GM21717 (cell line): ENCODE measurements around the gene SRSF5.

ENCODE experiments used
- ATAC-seq: cut with Tn5 transposase; IDR thresholded peaks from one replicate; pipeline ENCODE4 v1.9.1; 2021; ENCODE audit warnings: mild to moderate bottlenecking, moderate library complexity; ENCODE audit not compliant: unreplicated experiment

SRSF5 gene

DNA sequence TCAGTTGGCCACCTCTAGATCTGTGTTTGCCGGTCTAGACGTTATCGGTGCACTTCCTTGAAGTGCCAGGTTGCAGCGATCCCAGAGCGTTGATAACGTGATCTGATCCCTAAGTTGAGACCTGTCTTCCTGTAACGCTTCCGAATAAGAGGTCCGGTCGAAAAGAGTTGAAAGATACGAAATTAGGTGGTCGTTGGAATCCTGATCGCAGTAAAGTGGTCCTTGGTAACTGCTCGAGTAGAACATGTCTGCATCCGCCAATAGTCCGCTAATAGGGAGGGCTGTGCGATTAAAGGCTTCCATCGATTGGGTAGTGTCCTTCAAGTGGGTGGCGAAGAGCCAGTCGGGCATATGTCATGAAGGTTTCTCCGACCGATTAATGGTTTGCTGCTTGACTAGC is 2.7 kb downstream of the SRSF5 start:
- no peak for ATAC-seq

DNA sequence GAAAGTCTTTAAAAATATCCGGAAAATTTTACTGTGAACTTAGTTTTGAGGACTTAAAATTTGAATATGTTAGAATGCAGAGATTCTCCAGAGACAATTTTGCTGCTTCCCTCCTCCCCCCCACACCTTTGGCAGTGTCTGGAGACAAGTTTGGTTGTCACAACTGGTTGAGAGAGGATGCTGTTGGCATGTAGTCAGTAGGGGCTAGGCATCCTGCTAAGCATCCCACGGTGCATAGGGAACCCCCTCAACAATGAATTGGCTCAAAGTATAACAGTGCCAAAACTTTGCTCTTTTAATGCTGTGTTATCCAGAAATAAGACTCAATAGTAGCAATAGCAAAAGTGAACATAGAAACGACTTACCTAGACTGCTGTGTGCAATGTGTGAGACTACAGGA is 3.6 kb downstream of the SRSF5 start:
- no peak for ATAC-seq

DNA sequence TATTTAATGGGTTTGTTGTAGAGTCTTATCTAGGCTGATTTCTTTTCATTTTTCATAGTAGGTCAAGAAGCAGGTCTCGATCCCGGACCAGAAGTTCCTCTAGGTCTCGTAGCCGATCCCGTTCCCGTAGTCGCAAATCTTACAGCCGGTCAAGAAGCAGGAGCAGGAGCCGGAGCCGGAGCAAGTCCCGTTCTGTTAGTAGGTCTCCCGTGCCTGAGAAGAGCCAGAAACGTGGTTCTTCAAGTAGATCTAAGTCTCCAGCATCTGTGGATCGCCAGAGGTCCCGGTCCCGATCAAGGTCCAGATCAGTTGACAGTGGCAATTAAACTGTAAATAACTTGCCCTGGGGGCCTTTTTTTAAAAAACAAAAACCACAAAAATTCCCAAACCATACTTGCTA is 4.2 kb downstream of the SRSF5 start:
- no peak for ATAC-seq

DNA sequence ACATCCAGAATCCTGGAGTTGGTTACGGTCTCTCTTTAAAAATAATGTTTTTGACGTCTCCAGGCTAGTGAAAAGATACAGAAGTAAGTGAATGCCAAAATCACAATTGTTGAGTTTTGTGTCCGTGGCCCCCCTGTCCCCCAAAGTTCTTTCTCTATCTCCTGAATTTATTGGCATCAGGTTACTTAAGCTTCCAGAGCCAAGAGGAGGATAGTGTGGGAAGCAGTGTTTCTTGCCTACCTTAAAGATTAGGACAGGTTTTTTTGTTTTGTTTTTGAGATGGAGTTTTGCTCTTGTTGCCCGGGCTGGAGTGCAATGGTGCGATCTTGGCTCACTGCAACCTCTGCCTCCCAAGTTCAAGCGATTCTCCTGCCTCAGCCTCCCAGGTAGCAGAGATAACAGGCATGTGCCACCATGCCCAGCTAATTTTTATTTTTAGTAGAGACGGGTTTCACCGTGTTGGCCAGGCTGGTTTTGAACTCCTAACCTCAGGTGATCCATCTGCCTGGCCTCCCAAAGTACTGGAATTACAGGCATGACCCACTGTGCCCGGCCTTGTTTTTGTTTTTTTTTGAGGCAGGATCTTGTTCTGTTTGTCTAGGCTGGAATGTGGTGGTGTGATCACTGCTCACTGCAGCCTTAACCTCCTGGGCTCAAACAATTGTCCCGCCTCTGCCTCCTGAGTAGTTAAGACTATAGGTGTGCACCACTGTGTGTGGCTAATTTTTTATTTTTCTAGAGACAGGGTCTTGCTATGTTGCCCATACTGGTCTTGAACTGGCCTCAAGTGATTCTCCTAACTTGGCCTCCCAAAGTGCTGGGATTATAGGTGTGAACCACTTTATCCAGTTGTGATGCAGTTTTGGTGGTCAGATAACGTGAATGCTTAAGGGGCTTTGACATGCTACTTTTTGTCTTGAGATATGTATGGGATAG is 5.4 kb downstream of the SRSF5 start:
- no peak for ATAC-seq

DNA sequence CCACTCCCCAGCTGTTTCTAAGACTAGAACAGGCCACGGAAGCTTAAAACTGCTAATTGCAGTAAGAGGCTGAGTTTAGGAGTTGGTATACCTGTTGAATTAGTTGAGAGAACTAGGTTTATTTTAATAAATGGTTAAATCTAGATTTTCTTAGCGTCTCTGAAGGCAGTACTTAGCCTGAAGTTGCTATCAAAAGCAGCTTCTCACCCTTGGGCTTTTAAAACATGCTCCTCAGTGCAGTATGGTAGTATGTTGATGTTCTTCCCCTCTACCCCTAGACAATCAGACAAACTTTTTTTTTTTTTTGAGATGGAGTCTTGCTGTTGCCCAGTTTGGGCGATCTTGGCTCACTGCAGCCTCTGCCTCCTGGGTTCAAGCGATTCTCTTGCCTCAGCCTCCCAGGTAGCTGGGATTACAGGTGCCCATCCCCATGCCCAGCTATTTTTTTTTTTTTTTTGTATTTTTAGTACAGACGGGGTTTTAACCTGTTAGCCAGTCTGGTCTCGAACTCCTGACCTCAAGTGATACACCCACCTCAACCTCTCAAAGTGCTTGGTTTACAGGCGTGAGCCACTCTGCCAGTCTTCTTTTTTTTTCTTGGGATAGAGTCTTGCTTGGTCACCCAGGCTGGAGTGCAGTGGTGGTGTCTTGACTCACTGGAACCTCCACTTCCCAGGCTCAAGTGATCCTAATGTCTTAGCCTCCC is 6.8 kb downstream of the SRSF5 start:
- no peak for ATAC-seq

DNA sequence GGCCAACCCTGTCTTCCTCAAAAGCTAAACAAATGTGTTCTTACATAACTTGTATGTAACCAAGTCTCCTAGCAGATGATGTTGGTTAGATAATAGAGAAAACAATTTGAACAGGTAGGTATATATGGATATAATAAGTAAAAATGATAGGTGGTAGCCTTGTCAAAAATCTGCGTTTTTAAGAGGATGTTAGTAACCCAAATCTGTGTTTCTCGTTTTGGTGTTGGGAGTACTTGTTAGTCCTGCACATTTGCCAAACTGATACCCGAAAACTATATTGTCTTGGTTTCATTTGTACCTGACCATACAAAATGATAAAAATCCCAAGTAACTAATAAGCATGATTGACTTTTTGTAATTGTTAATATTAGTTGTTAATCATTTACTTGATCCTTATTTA is 8.1 kb downstream of the SRSF5 start:
- ATAC-seq, result no peak

DNA sequence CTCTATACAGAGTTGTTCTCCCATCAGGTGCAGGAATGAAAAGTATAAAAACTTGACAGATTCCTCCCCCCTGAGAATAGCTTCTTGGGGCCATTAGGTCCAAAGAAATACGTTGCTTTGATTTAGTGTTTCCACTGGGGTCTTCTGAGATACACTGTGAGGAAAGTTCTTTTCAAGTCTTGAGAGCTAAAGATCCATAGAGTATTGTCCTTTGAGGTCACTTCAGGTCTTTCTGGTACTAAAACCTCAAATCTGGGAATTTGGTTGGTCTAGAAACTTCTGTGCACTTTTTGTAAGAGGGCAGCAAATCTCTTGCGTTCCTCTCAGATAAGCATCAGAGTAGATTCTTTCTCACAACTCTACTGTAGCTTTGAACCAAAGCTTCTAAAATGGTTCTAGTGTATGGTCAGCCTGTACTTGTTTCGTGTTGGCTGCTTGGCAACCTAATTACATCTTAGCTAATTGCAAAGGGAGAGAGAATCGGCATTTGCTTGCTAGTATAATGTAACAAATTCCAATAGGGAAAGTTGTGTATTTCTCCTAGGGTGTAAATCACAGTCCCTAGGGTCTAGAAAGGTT is 10.0 kb downstream of the SRSF5 start:
- ATAC-seq, result no peak

DNA sequence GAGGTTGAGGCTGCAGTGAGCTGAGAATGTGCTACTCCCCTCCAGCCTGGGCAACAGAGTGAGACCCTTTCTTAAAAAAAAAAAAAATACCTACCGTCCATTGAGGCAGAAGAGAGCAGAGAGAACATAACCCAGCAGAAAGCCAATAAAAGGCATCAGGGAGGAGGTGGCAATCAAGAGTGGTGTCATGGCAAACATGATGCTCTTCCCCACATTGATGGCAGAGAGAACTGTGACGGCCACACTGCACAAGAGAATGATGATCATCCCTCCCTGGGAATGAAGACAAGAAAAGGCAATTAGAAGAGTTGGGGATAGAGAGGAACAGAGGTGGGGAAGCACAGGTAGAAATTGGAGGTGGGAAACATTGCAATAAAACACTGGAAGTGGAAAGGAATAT is 12.1 kb downstream of the SRSF5 start:
- ATAC-seq, result no peak

DNA sequence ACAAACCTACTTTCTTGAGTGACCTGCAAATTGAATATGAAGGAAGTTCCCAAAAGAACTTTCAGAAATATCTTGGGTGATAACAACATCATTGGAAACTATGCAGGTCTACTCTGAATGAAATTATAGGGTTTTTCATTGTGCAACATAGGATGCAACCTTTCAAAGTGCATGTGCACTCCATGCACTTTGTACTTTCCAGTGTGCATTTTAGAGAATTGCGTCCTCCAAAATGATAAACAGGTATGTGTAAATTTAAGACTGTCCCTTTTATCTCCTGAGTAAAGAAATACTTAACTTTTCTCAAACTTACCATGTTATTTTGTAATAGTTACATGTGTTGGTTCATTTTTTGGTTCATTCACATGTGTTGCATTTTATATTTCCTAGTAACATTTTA is 13.2 kb downstream of the SRSF5 start:
- ATAC-seq, result no peak

DNA sequence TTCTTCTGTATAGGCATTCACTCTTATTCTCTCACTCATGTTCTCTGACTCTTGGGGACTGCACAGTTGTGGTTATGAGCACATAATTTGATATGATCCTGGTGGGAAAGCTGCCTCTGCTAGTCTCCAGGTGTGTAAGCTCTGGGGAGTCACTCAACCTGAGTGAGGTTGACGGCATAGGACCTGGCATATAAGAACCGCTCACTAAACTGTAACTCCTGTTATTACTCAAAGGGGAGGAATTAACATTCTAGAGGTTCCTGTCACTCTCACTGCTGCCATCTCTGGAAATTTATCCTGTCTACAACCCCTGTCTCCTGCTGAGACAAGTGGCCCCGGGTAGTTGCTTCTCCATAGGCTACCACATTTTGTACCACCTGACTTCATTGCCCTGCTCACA is 14.0 kb downstream of the SRSF5 start:
- no peak for ATAC-seq

DNA sequence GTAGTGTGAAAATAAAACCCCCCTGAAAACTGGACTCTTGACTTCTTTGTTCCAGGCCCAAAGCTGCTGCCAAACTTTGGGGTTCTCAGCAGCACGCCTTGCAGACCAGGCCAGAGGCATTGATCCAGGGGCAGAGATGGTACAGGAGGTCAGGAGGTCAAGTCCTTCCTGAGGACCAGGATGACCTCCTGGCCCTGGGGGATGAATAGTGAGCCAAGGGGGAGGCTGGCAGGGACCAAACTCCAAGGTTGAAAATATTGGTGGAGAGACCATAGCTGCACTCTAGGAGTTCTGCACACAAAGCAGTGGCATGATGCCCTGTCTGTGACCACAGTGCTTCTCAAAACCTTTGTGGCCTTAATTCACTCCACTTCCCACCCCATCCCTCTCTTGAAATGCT is 18.0 kb downstream of the SRSF5 start:
- ATAC-seq, result no peak

DNA sequence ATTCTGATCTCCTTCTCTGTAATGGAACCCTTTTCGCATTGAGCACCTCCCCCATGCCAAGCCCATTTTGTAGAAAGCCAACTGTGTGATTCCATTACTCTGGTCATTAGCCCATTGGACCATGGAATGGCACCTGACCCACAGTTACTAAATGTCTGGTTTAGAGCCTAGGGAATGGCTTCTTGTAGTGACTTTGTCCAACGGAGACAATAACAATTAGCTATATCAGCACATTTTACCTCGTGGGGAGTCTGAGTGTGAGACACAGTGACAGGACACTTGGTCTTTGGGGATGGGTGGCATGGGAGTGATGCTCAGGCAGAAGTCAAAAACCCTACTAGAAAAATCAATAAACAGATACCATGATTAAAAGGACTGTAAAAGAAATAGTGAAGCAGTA is 19.7 kb downstream of the SRSF5 start:
- no peak for ATAC-seq

DNA sequence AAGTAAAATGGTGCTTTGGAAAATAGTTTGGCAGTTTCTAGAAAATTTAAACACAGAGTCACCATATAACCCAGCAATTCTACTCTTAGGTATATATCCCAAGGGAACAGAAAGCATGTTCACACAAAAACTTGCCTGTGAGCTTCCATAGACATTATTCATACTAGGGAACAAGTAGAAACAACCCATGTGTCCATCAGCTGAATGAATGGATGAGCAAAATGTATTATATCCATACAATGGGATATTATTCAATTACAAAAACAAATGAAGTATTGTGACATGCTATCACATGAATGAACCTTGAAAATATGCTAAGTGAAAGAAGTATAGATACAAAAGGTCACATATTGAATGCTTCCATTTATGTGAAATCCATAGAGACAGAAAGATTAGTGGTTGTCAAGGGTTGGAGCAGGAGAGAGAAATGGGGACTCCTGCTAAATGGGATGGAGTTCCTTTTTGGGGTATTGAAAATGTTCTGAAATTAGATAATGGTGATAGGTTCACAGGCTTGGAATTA is 22.2 kb downstream of the SRSF5 start:
- no peak for ATAC-seq

DNA sequence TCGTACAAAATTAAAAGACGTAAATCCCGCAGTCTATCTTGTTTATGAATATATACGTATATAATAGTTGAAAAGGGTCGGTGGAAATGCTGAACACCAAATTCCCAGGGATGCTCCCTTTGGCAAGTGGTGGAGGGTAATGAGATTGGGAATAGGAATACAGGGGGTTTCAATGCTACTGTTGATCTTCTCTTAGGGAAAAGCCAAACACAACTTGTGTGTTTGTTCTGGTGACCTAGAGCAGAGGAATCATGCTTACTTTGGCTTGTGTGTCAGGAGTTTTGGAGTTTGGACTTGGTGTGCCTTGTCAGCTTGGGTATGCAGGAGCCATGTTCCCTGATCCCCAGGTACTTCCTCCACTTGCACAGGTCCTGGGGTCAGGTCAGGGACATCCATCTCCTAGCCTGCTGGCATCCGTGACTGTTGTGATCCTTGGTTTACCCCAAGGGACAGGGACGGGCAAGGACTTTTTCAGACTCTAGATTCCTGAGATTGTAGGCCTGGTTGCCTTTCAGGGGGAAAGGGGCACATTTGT is 26.0 kb downstream of the SRSF5 start:
- ATAC-seq, result no peak

DNA sequence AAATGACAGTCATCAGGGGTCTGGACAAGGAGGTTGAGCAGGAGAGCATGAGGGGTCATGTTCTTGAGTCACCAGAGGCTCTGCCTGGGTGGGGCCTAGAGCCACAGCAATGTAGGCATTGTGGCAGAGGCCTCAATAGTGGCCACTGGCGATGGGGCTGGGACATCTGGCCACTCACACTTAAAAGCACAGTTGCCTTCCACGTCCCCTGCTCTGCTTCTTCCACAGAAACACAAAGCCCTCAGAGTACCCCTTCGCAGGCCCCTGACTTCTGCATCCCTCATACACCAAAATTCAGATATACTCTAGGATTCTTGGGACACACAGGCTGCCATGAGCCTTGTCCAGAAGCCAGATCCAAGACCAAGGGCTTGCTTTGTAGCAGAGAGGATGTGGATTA is 27.8 kb downstream of the SRSF5 start:
- ATAC-seq, result no peak

DNA sequence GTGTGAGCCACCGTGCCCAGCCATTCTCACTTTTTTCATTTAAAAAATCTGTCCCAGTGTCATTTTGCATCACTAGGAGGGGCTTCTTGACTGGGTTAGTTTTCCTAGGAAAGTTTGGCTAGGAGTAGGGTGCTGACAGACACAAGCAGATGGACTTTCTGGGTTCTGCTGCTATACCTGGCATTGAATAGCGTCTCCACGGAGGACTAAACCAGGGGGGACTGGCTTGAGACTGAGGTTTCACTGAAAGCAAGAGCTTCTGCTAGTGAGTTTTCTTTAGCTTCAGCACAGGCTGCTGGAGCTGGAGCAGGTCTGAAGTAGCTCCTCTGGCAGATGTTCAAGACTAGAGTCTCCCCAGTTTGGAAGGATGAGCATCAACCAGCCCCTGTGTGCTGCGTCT is 28.7 kb downstream of the SRSF5 start:
- ATAC-seq, result no peak

DNA sequence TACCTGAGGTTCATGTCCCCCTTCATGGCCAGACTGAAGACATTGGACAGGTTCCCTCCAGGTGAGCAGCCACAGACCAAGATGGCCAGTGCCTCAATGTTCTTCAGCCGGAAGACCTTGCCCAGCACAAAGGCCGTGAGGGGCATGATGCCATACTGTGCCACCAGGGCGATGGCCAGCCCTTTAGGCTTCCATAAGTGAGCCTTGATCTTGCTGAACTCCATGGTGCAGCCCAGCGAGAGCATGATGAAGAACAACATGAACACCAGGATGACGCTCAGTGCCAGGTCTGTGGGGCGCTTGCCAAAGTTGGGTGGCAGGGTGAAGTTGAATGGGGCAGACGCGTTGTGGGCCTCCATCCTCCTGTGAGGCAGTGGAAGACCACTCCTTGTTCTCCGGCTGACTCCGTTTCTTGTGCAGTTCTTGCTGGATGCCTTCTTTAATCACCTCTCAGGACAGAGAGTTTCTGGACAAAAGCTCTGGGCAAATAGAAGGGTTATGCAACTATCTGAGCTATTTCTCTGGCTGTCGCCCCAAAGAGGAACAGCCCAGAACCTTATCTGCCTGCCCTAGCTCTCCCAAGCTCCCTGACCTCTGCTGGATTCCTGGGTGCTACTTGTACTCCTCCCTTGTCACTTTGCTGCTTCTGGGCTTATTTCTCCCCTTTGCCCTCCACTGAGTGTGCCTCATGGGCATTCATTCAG is 30.0 kb downstream of the SRSF5 start, which contains the start of gene SLC10A1:
SLC10A1 (minus strand) TSS at position 445 of the 704 bp plus-strand sequence; CDS start at position 359, 86 bp downstream.
- ATAC-seq, result no peak

DNA sequence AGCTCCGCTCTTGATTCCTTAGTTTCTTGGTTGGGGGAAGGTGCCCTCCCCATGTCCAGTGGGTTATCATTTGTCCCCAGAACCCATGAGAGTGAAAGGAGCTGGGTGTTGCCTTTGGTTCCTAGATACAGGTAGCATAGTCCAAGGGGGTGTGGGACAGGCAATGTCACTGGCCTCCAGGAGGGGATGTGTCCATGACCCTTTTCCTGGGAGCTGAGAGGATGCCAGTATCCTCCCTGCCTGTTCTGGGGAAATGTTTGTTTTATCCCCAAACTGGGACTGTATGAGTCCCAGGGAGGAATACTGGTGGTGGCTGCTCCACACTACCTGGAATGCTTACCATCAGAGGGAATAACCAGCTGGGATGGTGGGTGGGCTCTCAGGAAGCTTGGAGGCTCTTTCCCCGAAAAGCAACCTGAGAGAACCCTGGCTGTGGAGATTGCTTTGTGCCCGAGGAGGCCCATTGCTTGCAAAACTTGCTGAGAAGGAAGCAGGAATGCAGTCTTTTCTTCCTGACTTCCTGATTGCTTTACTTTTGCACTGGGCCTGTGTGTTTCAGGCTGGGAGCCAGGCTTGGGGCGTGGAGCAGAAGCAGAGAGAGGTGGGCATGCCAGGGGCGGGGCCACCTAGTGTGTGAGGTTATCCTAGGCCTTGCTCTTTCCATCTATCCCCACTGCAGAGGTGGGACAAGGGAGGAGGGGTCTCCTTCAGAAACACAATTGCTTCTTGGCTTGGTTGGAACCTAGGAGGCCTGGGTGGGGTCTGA is 30.8 kb downstream of the SRSF5 start:
- no peak for ATAC-seq

DNA sequence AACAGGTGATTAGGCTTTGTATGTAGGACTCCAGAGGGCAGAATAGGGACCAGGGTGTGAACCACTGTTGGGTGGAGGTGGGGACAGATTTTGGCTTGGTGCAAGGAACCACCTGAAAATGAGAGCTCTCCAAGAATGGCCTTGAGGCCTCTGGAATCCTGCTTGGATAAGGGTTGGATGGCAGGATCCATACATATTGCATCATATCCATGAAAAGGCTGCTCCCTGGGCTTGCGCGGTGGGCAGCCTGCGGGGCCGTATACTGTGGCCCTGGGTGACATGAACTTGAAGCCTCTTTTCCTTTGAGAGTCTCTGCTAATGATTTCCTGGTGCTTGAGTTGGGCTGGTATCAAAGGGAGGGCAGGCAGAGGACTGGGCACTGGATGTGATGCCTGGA is 31.4 kb downstream of the SRSF5 start:
- no peak for ATAC-seq

DNA sequence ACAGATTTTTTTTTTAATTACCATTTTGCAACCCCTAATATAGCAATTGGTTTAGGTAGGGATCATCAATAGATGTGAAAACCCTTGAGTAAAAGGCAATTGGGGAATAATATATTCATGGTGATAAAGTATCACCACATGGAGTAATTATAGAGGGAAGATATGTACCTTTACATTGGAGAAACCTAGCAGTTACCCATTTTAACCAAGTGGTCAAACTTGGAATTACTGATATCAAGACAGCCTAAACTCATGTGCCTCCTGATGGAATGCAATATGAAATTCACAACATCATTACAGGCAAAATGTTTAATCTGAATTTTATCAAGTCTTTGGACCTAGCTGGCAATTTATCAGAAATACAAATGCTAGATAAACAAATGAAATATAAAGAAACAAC is 36.8 kb downstream of the SRSF5 start:
- ATAC-seq, result no peak
